Panc1 (cell line): ENCODE results near the gene INSC. TPM values are rescaled to one million over a fixed set of nuclear protein-coding genes. Genes with fewer than 3 reads are reported as not detected.

ENCODE experiments used
- ATAC-seq: fragments of 200-7000 bp; cut with Tn5 transposase; 2 replicates; pipeline ENCODE4 v1.9.1; 2020; ENCODE audit warnings: mild to moderate bottlenecking, moderate library complexity
- BruUV-seq: library from RNA; stranded (reverse); fragments of 400-500 nt; replicated peaks from 2 replicates; lab custom pipeline; 2021; lab: Mats Ljungman, UMichigan
- CTCF ChIA-PET: fragments of 300-600 bp; sonication (Branson Sonifier 250); formaldehyde crosslinking; loops from one replicate; lab custom pipeline; 2022; ENCODE audit warnings: antibody characterized with exemption; lab: Charles Lee
- POLR2A ChIA-PET: fragments of 300-600 bp; sonication (Branson Sonifier 250); formaldehyde crosslinking; loops from one replicate; lab custom pipeline; 2022; ENCODE audit warnings: antibody characterized with exemption; lab: Charles Lee
- DNase-seq: peaks from one replicate; pipeline ENCODE4 v3.0.0-alpha.2; 2010; ENCODE audit warnings: low read depth, low spot score
- H3K27ac ChIP-seq: 2 replicates; pipeline ENCODE4 v1.5.1; 2011; ENCODE audit warnings: mild to moderate bottlenecking, low read length, inconsistent platforms
- H3K27me3 ChIP-seq: fragments of 200-500 bp; sonication (Bioruptor generic); 2 replicates; pipeline ENCODE4 v1.6.0; 2014; ENCODE audit warnings: low read length, inconsistent platforms; ENCODE audit not compliant: control insufficient read depth, insufficient read depth
- H3K36me3 ChIP-seq: fragments of 200-500 bp; sonication (Bioruptor generic); 2 replicates; pipeline ENCODE4 v1.5.1; 2014; ENCODE audit warnings: inconsistent platforms, mild to moderate bottlenecking, low read length, moderate library complexity; ENCODE audit not compliant: control insufficient read depth, insufficient read depth
- H3K4me1 ChIP-seq: 2 replicates; pipeline ENCODE4 v1.5.1; 2011; ENCODE audit warnings: inconsistent platforms, mild to moderate bottlenecking, low read length, moderate library complexity; ENCODE audit not compliant: control insufficient read depth, insufficient read depth
- H3K4me3 ChIP-seq, 2 experiments: 2 replicates each; pipeline ENCODE4 v1.5.1; 2011 to 2012; ENCODE audit warnings: low read depth in 2 of 2, low read length in 2 of 2, mild to moderate bottlenecking in 2 of 2, inconsistent platforms in 1 of 2, moderate library complexity in 1 of 2
- H3K9me3 ChIP-seq: fragments of 200-500 bp; sonication (Bioruptor generic); 2 replicates; pipeline ENCODE4 v1.5.1; 2014; ENCODE audit warnings: low read depth, mild to moderate bottlenecking, inconsistent platforms, low read length, moderate library complexity; ENCODE audit not compliant: control insufficient read depth, insufficient read depth
- POLR2AphosphoS5 ChIP-seq: IDR thresholded peaks from 2 replicates; pipeline ENCODE4 v1.6.1; 2012; ENCODE audit warnings: mild to moderate bottlenecking, low read depth, low read length, moderate library complexity
- SIN3A ChIP-seq: IDR thresholded peaks from 2 replicates; pipeline ENCODE4 v1.6.1; 2012; ENCODE audit warnings: low read depth, mild to moderate bottlenecking, low read length, moderate library complexity, borderline replicate concordance; ENCODE audit not compliant: insufficient read depth
- TCF7L2 ChIP-seq: IDR thresholded peaks from 2 replicates; pipeline ENCODE4 v1.6.1; 2011; ENCODE audit warnings: mild to moderate bottlenecking, low read depth, low read length, inconsistent platforms
- in situ Hi-C: cut with HindIII; loops from 2 replicates; pipeline ENCODE4 v1.10.0; 2016; ENCODE audit warnings: low sequenced_read_pairs, low pct_unique_long_range_greater_than_20kb
- intact Hi-C: fragments of 100-400 bp; cut with micrococcal nuclease; formaldehyde crosslinking; loops from one replicate; pipeline ENCODE4 v1.10.0; 2022; ENCODE audit not compliant: unreplicated experiment
- total RNA-seq: library from RNA; stranded (reverse); gene quantifications from one replicate; pipeline ENCODE4 v1.2.1, GENCODE V29; 2021; ENCODE audit not compliant: unreplicated experiment
- TF ChIP-seq, protein P1 (sequence below), 2 experiments: IDR thresholded peaks; 2 replicates each; pipeline ENCODE4 v1.6.1; 2011 to 2012; ENCODE audit warnings: low read depth in 2 of 2, control low read depth in 1 of 2, low read length in 1 of 2, mild to moderate bottlenecking in 1 of 2, moderate library complexity in 1 of 2; ENCODE audit not compliant: insufficient read depth in 1 of 2
- TF ChIP-seq, protein P2 (sequence below): fragments of 450-650 bp; IDR thresholded peaks from 2 replicates; pipeline ENCODE4 v1.5.1; 2017; ENCODE audit warnings: mild to moderate bottlenecking

INSC gene
- total RNA-seq, 1 experiment from 2014 or later: 0.08 TPM

DNA sequence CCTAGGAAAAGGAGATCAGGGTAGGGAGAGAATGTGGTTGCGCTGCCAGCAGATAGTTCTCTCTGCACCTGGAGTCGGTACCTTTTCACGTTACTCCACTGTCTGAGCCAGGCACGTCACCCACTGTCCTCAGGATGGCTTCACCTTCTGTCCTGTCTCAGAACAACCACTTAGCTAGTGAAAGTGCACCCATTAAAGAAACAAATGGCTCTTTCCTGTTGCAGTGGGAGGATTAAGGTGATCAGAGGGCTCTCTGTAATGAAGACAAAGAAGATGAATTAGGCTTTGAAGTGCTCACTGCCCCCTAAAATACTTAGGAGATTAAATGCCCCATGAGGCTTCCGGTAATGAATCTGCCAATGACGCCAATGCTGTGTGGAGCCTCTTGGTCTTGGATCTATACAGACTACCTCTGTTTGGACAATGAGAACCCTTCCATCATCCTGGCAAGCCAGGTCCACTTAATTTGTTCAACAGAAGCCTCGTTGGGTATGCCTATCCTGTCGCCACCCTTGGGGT lies 113.7 kb downstream of the INSC start:
- ChIA-PET POLR2A (no interaction called here), CTCF (interaction anchor here (0.7 kb wide), 1 partner anchor 286 kb away, joined by 3 read pairs; no protein-coding TSS in a partner anchor)
- no TSS peak for BruUV-seq
- H3K4me3 ChIP-seq: no peak overlapping the region
- intact Hi-C loops: no loop called here
- no peak overlapping the region for H3K27ac ChIP-seq
- ATAC-seq: no peak
- H3K27me3 ChIP-seq: no peaks in the 10 kb centered on the region
- no peaks in the 10 kb centered on the region for H3K36me3 ChIP-seq
- TF ChIP-seq, protein P1, sequence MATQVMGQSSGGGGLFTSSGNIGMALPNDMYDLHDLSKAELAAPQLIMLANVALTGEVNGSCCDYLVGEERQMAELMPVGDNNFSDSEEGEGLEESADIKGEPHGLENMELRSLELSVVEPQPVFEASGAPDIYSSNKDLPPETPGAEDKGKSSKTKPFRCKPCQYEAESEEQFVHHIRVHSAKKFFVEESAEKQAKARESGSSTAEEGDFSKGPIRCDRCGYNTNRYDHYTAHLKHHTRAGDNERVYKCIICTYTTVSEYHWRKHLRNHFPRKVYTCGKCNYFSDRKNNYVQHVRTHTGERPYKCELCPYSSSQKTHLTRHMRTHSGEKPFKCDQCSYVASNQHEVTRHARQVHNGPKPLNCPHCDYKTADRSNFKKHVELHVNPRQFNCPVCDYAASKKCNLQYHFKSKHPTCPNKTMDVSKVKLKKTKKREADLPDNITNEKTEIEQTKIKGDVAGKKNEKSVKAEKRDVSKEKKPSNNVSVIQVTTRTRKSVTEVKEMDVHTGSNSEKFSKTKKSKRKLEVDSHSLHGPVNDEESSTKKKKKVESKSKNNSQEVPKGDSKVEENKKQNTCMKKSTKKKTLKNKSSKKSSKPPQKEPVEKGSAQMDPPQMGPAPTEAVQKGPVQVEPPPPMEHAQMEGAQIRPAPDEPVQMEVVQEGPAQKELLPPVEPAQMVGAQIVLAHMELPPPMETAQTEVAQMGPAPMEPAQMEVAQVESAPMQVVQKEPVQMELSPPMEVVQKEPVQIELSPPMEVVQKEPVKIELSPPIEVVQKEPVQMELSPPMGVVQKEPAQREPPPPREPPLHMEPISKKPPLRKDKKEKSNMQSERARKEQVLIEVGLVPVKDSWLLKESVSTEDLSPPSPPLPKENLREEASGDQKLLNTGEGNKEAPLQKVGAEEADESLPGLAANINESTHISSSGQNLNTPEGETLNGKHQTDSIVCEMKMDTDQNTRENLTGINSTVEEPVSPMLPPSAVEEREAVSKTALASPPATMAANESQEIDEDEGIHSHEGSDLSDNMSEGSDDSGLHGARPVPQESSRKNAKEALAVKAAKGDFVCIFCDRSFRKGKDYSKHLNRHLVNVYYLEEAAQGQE (IDR thresholded peaks at IDR 0.05; ENCODE audit: insufficient read depth in 1 of 2, low read depth in 2 of 2, low read length in 1 of 2): no peak
- no peak for TF ChIP-seq TCF7L2
- no peak for TF ChIP-seq POLR2AphosphoS5
- no peaks in the 10 kb centered on the region for H3K4me1 ChIP-seq
- DNase-seq: no peak
- H3K9me3 ChIP-seq: no peaks in the 10 kb centered on the region
- in situ Hi-C loops: no loop called here

DNA sequence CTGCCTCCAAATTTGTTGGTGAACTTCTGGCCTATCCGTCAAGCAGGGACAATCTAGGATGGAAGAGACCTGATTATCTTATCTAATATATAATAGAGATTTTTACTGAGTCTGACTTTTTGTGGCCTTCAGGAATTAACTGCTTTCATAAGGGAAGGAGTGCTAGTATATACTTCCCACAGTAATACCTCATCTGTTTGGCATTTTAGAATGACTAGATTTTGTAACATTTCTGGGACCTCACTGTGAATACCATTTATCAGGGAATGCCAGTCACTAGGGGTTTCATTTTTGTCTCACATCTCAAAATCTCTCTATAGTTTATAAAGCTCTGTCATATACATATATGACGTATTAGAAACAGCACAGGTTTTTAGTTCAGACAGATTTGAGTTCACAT lies 114.3 kb downstream of the INSC start:
- Histone ChIP-seq H3K36me3 (no peaks in the 10 kb centered on the region), H3K9me3 (no peaks in the 10 kb centered on the region), H3K27ac (no peak overlapping the region), H3K4me1 (no peaks in the 10 kb centered on the region), H3K27me3 (no peaks in the 10 kb centered on the region), H3K4me3 (no peak overlapping the region)
- BruUV-seq: no TSS peak
- ChIA-PET CTCF (interaction anchor here (0.7 kb wide), 1 partner anchor 285 kb away, joined by 3 read pairs; no protein-coding TSS in a partner anchor), POLR2A (no interaction called here)
- DNase-seq (no peak), ATAC-seq (no peak)
- in situ Hi-C loops: no loop called here
- TF ChIP-seq, protein P1 (IDR thresholded peaks at IDR 0.05; ENCODE audit: insufficient read depth in 1 of 2, low read depth in 2 of 2, low read length in 1 of 2): no peak
- no peak for TF ChIP-seq SIN3A
- TF ChIP-seq POLR2AphosphoS5: no peak
- TF ChIP-seq TCF7L2: no peak
- TF ChIP-seq, protein P2, sequence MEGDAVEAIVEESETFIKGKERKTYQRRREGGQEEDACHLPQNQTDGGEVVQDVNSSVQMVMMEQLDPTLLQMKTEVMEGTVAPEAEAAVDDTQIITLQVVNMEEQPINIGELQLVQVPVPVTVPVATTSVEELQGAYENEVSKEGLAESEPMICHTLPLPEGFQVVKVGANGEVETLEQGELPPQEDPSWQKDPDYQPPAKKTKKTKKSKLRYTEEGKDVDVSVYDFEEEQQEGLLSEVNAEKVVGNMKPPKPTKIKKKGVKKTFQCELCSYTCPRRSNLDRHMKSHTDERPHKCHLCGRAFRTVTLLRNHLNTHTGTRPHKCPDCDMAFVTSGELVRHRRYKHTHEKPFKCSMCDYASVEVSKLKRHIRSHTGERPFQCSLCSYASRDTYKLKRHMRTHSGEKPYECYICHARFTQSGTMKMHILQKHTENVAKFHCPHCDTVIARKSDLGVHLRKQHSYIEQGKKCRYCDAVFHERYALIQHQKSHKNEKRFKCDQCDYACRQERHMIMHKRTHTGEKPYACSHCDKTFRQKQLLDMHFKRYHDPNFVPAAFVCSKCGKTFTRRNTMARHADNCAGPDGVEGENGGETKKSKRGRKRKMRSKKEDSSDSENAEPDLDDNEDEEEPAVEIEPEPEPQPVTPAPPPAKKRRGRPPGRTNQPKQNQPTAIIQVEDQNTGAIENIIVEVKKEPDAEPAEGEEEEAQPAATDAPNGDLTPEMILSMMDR: no peak
- intact Hi-C loops: no loop called here
